Right atrium auricular region (tissue), 2 donors: ENCODE data around the gene SLC23A1. TPM values are rescaled to one million over a fixed set of nuclear protein-coding genes. Genes with fewer than 3 reads are reported as not detected.
"Not testable (repeated sequence)": the region's sequence is repeated elsewhere in the genome, so short reads cannot be mapped to it uniquely, and the experiment has no call there.

ENCODE experiments used
- DNase-seq: peaks from one replicate; pipeline ENCODE4 v3.0.0-alpha.2; 2019; ENCODE audit warnings: low spot score
- H3K27ac ChIP-seq, 2 donors: fragments of 200-600 bp; sonication (generic); 1 replicate in 1 of 2; 2 replicates in 1 of 2; pipeline ENCODE4 v1.5.1; 2016 to 2019
- H3K27me3 ChIP-seq, 2 donors: fragments of 200-600 bp; sonication (generic); one replicate each; pipeline versions ENCODE4 v1.5.1 to v1.6.0; 2017 to 2019
- H3K36me3 ChIP-seq: fragments of 200-600 bp; sonication (generic); one replicate; pipeline ENCODE4 v1.5.1; 2016
- H3K4me1 ChIP-seq, 2 donors: fragments of 200-600 bp; sonication (generic); one replicate each; pipeline versions ENCODE4 v1.5.1 to v1.6.0; 2017 to 2019
- H3K4me3 ChIP-seq, 2 donors: fragments of 200-600 bp; sonication (generic); 1 replicate in 1 of 2; 2 replicates in 1 of 2; pipeline ENCODE4 v1.5.1; 2017 to 2019; ENCODE audit warnings: mild to moderate bottlenecking in 1 of 2, moderate library complexity in 1 of 2
- H3K9me3 ChIP-seq, 2 donors: fragments of 200-600 bp; sonication (generic); one replicate each; pipeline ENCODE4 v1.5.1; 2019
- total RNA-seq, 2 donors: library from RNA; depleted of rRNA; stranded (reverse); fragments of >200 nt; gene quantifications; one replicate each; pipeline ENCODE4 v1.1.0, GENCODE V29; 2016
- TF ChIP-seq, protein P1 (sequence below), 2 donors: fragments of 200-600 bp; sonication (generic); IDR thresholded peaks; one replicate each; pipeline ENCODE4 v1.5.1; 2019; ENCODE audit warnings: antibody characterized with exemption in 2 of 2

SLC23A1 gene
- total RNA-seq, 2 donors from 2014 or later, result not detected

DNA sequence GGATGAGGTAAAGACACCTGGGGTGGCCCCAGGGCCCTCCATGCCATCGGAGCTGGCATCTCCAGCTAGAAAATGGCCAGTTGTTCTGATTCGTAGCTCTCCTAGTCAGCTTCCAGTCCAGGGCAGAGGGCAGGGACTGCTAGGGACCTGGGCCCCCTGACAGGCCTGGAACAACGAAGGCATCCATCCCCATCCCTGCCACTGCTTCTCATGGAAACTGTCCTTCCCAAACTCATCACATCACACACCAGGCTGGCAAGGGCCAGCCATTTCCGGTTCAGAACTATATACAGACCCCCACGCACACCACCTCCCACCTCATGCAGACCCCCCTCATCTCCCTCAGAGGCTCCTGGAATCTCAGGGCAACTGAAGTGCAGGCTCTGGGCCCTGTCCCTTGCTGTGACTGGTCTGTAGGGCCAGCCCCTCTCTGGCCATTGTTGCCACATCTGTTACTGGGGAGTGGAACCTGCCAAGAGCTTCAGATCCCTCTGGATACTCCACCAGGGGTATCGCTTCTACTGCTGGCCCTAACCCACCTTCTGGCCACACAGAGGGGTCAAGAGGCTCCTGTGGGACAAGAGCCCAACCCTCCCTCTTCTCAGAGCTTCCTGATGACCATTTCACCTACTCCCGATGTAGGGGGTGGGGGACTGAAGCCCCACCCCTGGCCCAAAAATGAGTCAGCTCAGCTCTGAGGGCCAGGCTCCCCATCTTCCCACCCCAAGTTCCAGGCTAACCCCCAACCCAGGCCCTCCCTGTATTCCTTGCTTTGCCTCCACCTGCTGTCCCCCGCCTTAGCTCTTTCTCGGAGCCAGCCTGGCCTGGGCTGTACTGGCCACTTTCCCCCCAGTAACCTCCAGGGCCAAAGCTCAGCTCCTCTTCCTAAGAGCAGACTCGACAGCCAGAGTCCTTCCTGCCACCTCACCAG lies 7.8 kb upstream of the SLC23A1 start:
- TF ChIP-seq, protein P1, sequence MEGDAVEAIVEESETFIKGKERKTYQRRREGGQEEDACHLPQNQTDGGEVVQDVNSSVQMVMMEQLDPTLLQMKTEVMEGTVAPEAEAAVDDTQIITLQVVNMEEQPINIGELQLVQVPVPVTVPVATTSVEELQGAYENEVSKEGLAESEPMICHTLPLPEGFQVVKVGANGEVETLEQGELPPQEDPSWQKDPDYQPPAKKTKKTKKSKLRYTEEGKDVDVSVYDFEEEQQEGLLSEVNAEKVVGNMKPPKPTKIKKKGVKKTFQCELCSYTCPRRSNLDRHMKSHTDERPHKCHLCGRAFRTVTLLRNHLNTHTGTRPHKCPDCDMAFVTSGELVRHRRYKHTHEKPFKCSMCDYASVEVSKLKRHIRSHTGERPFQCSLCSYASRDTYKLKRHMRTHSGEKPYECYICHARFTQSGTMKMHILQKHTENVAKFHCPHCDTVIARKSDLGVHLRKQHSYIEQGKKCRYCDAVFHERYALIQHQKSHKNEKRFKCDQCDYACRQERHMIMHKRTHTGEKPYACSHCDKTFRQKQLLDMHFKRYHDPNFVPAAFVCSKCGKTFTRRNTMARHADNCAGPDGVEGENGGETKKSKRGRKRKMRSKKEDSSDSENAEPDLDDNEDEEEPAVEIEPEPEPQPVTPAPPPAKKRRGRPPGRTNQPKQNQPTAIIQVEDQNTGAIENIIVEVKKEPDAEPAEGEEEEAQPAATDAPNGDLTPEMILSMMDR (IDR thresholded peaks at IDR 0.05), result no peak
- Histone ChIP-seq H3K27me3 (no peaks in the 10 kb centered on the region), H3K9me3 (no peaks in the 10 kb centered on the region), H3K4me3 (peak overlapping the region in 1 of 2 donors; percentile 62), H3K36me3 (no peaks in the 10 kb centered on the region), H3K27ac (peak overlapping the region; percentile 93 to 96), H3K4me1 (peaks cover 0 to 82% of the 10 kb centered on the region in 2 donors)
- DNase-seq, result no peak

DNA sequence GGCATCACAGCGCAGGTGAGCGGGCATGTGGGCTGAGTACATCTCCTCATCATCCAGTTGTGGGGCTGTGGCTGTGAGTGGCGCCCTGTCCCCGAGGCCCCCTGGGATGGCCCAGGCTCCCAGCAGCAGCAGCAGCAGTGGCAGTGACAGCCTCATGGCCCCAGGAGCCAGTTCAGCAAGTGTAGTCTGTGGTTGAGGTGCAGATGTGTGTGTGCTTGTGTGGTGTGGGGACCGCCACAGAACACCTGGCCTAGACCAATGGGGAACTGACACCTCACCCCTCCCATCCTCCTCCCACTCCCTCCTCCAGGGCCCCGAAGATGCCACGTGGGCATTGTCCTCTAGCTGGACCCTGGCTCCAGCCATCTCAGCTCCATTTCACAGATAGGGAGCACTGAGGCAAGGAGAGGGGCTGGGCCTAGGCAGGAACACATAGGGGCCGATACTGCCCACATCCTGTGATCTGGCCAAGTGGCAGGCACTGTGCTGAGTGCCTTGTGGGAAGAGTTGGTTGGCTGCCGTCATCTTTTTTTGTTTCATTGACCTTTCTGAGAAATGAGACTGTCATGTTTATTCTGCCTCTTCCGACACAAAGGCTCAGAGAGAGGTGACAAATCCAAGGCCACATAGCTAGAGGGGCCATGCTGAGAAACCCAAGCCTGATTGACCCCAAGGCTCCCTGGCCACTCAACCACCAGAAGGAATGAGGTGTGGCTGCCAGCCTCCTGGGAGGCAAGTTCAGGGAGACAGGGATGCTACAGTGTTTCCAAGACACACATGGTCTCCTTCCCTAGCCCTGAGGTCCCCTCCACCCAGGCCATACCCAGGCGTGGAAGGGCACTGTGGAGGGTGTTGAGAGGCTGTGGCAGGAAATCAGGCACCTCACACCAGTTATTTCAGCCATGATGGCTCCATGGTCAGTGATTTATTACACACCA lies 6.9 kb upstream of the SLC23A1 start, which contains the start of gene MZB1:
MZB1 (minus strand) TSS at position 213 of the 938 bp plus-strand sequence; CDS start at position 156, 57 bp downstream.
- TF ChIP-seq, protein P1 (IDR thresholded peaks at IDR 0.05), result no peak
- no peaks in the 10 kb centered on the region for H3K27me3 ChIP-seq
- no peak for DNase-seq
- H3K4me3 ChIP-seq, result no peak within 1 kb of the TSS
- H3K9me3 ChIP-seq, result no peaks in the 10 kb centered on the region
- no peaks in the 10 kb centered on the region for H3K36me3 ChIP-seq
- H3K27ac ChIP-seq, result peak within 1 kb of the TSS; percentile 93 to 96
- H3K4me1 ChIP-seq, result peaks cover 0 to 78% of the 10 kb centered on the region in 2 donors

DNA sequence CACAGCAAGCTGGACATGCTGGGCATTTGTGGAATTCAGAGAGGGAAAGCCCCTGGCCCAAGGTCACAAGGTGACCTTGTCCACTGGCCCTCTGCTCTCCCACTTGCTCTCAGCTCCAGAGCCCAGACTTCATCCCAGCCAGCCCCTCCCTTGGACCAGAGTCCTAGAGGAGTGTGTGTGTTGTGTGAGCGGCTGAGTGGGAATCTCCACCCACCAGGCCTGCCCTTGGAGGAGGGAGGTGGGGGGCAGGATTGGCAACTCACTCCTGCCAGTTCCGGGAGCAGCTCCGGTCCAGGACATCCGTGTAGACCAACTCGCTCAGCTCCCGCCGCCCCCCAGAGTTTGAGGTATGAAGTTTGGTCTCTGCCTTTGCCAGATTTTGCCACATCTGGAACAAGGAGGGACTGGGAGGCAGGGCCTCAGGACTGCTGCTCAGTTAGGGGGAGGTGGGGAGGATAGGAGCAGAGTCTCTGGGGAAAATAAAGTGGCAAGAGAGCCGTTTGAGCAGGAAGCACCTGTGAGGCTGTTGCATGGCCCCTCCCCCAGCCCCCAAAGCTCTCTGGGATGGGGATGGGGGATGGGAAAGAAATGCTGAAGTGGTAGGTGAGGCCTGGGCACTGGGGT lies 5.2 kb upstream of the SLC23A1 start:
- H3K4me3 ChIP-seq, result peak overlapping the region in 1 of 2 donors; percentile 2

DNA sequence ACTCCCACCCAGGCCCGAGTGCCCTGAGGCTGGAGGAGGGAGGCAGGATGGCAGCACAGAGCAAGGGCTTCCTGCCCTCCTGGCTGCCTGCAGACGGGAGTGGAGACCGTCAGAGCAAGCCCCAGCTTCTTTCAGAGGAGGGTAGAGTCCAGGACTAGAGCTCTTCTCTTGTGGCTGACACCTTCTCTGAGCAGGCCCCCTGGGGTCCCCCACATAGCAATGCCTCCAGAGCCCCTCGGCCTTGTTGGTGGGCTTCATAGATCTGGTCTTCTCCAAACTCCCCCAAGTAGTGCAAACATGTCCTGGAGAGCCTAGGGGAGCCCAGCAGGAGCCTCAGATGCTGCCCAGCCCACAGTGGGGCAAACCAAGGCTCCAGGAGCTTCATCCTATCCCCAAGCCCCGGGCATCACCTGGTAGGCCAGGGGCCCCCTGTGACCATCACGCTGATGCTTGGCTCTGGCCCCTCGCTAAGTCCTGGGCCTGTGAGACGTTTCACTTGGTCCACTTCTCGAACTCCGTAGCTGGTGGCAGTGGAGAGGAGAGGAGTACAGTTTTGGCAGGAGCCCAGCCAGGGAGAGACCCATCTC lies 4.6 kb upstream of the SLC23A1 start:
- DNase-seq, result no peak
- Histone ChIP-seq H3K27me3 (no peaks in the 10 kb centered on the region), H3K9me3 (no peaks in the 10 kb centered on the region), H3K27ac (peak overlapping the region; percentile 26 to 34), H3K36me3 (no peaks in the 10 kb centered on the region), H3K4me3 (no peak overlapping the region), H3K4me1 (peaks cover 0 to 64% of the 10 kb centered on the region in 2 donors)
- TF ChIP-seq, protein P1 (IDR thresholded peaks at IDR 0.05), result no peak

More for the DNA sequence above, 5.2 kb upstream of the SLC23A1 start:
- Histone ChIP-seq H3K36me3 (no peaks in the 10 kb centered on the region), H3K4me1 (peaks cover 0 to 70% of the 10 kb centered on the region in 2 donors), H3K9me3 (no peaks in the 10 kb centered on the region), H3K27me3 (no peaks in the 10 kb centered on the region), H3K27ac (peak overlapping the region; percentile 26 to 34)
- DNase-seq, result no peak
- TF ChIP-seq, protein P1 (IDR thresholded peaks at IDR 0.05), result no peak

DNA sequence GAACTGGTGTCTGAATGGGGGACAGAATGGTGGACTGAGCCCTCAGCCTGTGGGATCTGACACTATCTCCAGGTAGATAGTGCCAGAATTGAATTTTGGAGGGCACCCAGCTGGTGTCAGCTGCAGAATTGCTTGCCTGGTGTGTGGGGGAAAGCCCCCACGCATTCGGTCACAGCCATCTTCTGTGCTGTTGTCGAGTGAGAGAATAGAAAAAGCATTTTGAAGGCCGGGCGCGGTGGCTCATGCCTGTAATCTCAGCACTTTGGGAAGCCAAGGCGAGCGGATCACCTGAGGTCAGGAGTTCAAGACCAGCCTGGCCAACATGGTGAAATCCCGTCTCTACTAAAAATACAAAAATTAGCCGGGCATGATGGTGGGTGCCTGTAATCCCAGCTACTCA lies 3.9 kb upstream of the SLC23A1 start:
- H3K9me3 ChIP-seq, H3K27me3 ChIP-seq, H3K27ac ChIP-seq, H3K36me3 ChIP-seq, H3K4me3 ChIP-seq, DNase-seq: not testable (repeated sequence)
- H3K4me1 ChIP-seq, result peaks cover 0 to 57% of the 10 kb centered on the region in 2 donors
